ENCODE measurements around the gene NOB1.
"Not testable (repeated sequence)": the region's sequence is repeated elsewhere in the genome, so short reads cannot be mapped to it uniquely, and the experiment has no call there.

NOB1 gene

DNA sequence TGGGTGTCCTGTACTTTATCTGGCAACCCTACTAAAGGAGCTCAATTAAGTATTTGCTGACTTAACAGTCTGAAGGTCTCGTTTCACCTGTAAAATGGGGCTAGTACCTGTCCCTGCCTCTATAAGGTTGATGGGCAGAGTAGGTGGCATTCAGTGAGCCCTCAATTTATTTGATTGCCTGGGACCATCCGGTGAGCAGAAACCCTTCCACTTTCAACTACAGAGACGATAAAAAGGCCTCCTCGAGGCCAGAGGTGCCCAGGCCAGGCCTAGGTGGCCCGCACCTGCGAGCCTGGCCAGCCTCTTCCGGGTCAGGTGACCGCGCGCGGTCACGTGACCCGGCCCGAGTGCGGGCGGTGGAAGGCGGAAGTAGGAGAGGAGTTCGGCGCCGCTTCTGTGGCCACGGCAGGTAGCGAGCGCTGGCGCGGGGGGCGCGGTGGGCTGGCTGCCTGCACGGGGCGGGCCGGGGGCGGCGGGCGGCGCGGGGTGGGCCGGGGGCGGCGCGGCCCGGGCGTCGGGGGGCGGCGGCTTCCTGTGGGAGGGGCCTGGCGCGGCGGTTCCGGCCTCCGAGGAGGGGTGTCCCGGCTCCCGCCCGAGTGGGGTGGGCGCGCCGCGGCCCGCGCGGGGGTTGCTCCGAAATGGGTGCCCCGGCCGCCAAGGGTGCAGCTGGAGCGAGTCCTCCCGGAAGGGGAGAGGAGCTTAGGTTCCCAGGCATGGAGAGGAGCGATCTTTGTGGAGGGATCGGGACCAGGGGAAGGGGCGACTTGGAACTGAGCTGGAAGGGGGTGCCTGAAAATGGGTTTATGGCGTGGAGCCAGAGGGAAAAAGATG lies 7.5 kb upstream of the NOB1 start, which contains the start of gene WWP2:
TSS of gene WWP2 (plus strand) at position 350 of the 831 bp plus-strand sequence. CDS start 24,679 bp downstream, outside the sequence.
- peak; percentile 41 to 69 for DNase-seq (ENCODE audit: low read depth in 2 of 2, low spot score in 1 of 2)

DNA sequence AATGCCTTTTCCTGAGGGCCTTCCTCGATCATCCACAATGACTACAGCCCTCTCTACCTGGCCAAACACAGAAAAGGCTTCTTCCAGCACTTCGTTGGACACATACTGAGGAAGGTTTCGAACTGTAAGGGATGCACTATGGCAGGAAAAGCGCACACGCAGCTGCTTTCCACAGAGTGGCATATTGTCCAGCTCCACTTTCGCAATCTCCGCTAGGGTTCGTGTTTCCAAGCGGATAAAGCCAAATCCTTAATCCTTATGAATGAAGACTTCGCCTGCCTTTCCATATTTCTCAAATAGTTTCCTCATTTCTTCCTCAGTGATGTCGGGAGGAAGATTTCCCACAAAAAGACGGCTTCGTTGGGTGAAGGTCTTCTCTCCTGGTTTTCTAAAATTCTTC lies 2.6 kb upstream of the NOB1 start:
- DNase-seq (ENCODE audit: low read depth in 2 of 2, low spot score in 1 of 2) = not testable (repeated sequence)

DNA sequence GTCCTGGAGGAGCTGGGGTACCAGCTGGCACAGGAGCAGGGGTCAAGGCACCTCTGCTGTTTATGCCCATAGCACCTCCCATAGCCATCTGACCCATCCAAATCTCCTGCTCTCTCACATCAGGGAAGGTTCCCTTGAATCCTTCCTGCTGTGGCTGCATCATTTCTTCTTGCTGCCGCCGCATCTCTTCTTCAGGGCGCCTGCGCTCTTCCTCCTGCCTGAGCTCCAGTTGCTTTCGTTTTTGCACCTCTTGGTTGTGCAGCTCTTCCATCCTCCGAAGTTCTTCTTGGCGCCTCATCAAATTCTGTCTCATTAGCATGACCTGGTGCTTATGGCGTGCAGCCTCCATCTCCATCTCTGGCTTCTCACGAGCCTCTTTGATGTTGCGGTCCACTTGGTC lies 2.0 kb upstream of the NOB1 start:
- no peak for DNase-seq (ENCODE audit: low read depth in 2 of 2, low spot score in 1 of 2)

DNA sequence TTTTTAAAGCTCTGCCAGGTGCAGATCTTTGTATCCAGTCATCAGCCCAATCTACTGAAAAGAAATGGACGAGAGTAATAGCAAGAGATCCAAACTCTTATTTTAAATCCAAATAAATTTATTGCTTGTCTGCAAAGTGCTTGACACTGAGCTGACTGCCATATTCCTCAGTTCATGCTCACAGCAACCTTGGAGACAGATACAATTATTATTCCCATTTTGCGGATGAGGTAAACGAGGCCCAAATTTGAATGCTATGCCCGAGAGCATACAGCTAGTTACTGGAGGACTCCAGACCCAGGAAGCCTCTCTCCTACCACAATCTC lies 620 bp downstream of the NOB1 start:
- no peak for DNase-seq (ENCODE audit: low read depth in 2 of 2, low spot score in 1 of 2)

DNA sequence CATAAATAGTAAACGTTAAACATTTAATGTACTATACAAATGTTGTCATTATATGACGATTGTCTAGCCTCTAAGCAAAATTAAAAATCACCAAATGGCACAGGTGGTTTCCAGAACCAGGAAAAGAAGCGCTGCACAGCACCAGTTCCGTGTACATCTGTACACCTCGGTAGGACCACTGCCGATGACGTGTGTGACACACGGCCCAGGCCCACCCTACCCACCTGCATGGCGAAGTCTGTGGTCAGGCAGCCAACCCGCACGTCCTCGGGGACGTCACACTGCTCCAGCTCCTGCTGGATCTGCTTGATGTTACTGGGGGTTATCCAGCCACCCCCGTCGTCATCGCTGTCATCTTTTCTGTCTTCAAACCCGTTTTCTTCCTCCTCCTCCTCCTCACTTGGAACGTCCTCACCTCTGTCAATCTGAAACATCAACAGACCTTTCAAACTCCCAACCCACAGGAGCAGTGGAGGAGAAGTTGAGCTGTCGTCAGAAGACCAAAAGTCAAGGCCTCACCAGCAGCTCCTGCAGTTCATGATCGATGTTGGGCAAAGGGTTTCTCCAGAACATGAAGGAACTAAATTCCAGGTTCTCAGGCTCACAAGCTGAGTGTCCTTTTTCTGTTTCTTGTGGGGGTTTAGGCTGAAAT lies 5.9 kb downstream of the NOB1 start:
- no peak for DNase-seq (ENCODE audit: low read depth in 2 of 2, low spot score in 1 of 2)

DNA sequence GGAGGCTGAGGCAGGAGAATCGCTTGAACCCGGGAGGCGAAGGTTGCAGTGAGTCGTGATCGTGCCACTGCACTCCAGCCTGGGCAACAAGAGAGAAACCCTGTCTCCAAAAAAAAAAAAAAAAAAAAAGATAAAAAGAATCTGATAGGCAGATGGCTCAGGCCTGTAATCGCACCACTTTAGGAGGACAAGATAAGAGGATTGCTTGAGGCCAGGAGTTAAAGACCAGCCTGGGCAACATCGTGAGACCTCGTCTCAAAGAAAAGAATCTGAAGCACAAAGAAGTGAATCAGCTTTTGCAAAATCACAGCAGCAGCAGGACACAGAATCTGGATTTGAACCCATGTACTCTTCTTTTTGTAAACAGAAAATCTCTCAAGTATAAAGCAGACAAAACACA lies 7.6 kb downstream of the NOB1 start:
- DNase-seq (ENCODE audit: low read depth in 2 of 2, low spot score in 1 of 2) = no peak

DNA sequence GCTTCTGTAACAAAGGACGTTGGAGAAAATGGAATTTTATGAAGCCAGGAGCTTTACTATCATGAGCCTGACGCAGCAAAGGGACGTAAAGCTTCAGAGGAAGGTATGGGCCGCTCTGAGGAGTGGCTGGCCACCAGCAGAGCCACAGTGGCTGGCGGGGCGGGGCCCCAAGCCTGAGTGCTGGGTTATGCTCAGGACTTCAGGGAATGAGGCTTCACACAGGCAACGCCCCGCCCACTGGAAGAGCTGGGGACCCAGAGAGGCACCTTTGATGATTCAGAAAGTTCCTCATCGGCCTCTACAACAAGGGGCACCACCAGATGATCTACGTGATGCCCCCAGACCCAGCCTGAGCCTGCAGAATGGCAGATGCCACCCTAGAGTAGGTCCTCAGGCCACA lies 8.8 kb downstream of the NOB1 start:
- no peak for DNase-seq (ENCODE audit: low read depth in 2 of 2, low spot score in 1 of 2)

DNA sequence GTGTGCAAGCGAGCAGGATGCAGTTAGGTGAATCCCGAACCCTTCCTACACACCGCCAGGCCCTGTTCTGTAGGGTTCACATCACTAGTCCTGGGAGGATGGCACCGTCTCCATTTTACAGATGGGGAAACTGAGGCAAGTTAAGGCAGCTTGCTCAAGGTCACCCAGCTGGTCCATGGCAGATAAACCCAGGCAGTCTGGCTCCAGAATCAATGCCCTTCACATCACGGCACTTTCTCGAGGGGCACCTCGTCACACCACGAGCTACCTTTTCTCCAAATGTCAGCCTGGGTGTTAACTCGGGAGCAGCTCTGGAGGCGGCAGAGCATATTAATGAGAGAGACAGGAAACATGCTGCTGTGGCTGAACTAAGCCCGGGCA lies 9.5 kb downstream of the NOB1 start:
- DNase-seq (ENCODE audit: low read depth in 2 of 2, low spot score in 1 of 2) = no peak

DNA sequence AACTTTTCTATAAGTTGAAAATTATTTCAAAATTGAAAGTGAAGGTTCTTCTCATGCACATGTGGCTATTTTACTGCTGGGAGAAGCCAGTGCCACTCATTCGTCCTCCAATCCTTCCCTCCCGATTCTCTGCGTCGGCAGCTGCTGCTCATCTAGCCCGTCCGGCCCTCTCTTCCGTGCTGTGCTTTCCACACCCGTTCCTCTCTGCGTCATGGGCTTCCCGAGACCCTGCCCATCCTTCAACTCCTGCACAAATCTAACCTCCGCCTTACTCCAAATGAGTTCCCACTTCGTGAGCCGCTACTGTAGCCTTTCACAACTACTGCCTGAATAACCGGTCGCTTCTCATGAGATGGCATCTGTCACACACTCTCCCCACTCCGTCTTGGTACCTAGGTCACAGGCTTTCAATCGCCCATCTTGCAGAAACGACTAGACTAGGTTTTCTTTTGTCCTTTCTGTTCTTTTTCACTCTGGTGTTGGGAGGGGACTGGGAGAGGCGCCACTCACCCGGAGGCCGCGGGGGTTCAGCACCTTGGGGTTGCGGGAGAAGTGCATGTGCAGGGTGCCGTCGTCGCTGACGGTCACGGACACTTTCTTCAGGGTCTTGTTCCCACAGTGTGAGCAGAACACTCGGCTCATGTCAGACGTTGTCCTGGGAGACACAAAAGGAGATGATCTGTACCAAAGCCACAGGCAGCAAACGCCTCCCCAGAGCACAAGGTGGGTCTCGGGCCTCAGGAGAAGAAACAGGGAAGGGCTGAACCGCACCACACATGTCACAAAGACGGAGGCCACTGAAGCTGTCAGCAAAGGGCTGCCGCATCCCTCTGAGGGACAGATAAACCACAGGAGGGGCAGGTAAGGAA lies 10.1 kb downstream of the NOB1 start:
- DNase-seq (ENCODE audit: low read depth in 2 of 2, low spot score in 1 of 2) = no peak

DNA sequence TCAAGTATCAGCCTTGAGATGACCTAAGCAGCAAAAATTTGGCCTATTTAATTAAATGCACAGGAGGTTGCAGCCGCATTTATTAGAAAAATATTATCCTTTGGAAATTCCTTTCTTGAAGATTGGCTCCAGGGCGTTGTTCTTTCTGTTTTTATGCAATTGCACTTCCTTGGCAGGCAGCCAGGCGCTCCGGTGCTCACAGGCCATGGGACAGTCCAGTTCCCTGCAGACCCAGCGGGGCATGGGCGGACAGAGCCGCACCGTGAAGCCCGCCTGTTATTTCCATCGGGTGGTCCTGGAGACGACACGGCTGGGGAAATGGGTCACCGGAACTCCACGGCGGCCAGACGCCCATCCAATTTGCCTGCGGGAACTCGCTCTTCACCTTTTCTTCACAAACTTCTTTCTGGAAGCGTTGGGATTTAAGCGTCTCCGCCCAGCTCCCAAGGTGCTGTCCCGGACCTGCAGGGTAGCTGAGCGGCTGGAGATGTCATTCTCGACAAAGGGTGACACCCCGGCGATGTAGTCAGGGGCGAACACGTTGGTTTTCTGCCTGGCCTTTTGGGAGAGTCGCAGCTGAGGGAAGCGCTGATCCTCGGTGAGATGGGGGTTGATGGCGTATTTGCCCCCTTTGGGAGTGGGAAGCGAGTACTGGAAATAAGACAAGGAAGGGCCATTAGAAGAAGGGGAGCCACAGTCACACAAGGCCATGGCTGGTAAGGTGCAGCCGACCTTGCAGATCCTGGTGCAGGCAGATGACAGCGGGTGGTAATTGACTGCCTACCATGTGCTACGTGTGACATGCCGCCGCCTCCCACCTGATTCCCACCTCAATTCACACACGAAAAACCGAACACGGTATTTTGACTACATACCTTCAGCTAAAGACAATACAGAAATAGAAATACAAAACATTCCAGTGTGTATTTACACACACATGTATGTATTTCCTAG lies 12.5 kb downstream of the NOB1 start:
- no peak for DNase-seq (ENCODE audit: low read depth in 2 of 2, low spot score in 1 of 2)

DNA sequence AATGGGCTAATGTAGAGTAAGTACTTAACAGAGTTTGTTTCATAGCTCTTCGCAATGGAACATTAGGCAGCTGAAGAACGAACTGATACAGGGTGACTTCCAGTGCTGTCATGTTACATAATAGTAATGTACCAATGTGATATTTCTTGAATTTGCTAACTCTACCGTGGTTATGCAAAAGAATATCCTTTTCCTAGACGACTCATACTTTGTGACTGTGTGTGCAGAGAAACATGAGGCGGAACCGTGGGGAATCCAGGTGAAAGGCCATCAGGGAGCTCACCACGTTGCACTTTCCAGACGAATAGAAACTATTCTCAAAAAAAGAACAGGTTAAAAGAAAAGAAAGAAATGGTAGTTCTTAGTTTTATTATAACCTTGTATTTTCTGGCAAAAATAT lies 13.2 kb downstream of the NOB1 start:
- DNase-seq (ENCODE audit: low read depth in 2 of 2, low spot score in 1 of 2) = no peak

DNA sequence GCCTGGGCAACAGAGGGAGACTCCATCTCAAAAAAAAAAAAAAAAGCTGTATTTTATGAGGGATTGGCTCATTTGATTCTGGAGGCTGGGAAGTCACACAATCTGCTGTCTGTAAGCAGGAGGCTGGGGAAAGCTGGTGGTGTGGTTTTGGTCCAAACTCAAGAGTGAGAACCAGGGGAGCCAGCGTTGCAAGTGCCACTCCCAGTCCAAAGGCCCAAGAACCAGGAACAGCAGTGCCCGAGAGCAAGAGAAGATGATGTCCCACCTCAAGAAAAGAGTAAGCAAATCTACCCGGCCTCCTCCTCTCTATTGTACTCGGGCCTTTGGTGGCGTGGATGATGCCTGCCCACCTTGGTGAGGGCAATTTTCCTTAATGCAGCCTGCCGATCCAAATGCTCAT lies 22.6 kb downstream of the NOB1 start:
- DNase-seq (ENCODE audit: low read depth in 2 of 2, low spot score in 1 of 2) = no peak

DNA sequence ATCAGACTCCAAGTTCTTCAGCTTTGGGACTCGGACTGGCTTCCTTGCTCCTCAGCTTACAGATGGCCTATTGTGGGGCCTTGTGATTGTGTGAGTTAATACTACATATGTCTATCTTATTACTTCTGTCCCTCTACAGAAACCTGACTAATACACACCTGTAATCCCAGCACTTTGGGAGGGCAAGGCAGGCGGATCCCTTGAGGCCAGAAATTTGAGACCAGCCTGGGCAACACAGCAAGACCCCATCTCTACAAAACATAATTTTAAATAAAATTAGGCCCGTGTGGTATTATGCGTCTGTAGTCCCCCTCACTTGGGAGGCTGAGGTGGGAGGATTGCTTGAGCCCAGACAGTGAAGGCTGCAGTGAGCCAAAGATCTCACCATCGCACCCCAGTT lies 23.4 kb downstream of the NOB1 start:
- DNase-seq (ENCODE audit: low read depth in 2 of 2, low spot score in 1 of 2) = not testable (repeated sequence)

DNA sequence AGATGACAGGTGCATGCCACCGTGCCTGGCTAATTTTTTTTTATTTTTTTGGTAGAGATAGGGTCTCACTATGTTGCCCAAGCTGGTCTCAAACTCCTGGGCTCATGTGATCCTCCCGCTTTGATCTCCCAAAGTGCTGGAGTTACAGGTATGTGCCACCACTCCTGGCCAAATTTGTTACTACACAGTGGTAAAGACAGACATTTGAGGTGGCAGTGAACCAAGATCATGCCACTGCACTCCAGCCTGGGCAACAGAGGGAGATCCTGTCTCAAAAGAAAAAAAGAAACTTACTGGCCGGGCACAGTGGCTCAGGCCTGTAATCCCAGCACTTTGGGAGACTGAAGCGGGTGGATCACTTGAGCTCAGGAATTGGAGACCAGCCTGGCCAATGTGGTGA lies 25.7 kb downstream of the NOB1 start:
- DNase-seq (ENCODE audit: low read depth in 2 of 2, low spot score in 1 of 2) = not testable (repeated sequence)

DNA sequence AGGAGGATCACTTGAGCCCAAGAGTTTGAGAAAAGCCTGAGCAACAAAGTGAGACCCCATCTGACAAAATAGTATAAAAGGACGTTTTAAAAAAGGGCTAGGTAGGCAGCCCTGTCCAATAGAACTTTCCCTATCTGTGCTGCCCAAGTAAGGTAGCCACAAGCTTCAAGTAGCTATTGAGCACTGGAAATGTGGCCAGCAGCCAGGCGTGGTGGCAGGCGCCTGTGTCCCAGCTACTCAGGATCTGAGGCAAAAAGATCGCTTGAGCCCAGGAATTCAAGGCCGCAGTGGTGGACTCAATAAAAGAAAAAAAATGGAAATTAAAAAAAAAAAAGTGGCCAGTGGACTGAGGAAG lies 26.8 kb downstream of the NOB1 start:
- no peak for DNase-seq (ENCODE audit: low read depth in 2 of 2, low spot score in 1 of 2)

DNA sequence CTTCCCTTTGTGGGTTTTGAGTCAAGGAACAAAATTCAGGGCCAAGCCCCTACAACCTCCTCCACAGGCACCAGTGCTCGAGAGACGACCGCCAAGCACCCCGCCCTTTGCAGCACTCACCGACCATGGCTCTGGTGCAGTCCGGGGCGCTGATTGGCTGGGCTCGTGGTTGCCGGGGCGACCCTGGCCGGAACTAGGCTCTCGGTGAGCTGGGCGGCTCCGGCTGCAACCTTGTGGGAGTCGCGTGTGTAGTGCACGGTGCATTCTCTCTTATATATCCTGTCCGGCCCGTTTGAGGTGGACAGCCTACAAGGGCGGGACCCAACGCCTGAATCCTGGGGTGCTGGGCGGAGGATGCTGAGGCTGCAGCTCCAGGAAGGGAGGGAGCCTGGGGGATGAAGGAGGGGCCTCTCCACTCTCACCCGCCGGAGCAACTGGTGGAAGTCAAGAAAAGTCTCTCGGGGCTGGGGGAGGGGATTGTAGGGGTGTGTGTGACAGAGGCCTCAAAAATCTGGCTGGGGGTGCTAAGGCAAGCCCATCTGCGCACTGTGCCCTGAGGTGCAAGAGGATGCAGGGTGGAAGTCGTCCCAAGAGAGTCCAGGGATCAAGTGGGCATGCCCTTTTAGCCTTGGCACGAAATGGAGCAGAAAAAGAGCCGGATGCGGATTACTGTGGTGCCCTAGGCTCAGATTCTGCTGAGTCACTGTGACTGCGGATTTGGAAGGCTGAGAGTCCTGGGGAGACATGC lies 28.2 kb downstream of the NOB1 start, which contains the start of gene NQO1:
TSS of gene NQO1 (minus strand) at position 248 of the 748 bp plus-strand sequence. CDS start at position 127, 121 bp downstream.
- peak; percentile 63 to 72 for DNase-seq (ENCODE audit: low read depth in 2 of 2, low spot score in 1 of 2)

DNA sequence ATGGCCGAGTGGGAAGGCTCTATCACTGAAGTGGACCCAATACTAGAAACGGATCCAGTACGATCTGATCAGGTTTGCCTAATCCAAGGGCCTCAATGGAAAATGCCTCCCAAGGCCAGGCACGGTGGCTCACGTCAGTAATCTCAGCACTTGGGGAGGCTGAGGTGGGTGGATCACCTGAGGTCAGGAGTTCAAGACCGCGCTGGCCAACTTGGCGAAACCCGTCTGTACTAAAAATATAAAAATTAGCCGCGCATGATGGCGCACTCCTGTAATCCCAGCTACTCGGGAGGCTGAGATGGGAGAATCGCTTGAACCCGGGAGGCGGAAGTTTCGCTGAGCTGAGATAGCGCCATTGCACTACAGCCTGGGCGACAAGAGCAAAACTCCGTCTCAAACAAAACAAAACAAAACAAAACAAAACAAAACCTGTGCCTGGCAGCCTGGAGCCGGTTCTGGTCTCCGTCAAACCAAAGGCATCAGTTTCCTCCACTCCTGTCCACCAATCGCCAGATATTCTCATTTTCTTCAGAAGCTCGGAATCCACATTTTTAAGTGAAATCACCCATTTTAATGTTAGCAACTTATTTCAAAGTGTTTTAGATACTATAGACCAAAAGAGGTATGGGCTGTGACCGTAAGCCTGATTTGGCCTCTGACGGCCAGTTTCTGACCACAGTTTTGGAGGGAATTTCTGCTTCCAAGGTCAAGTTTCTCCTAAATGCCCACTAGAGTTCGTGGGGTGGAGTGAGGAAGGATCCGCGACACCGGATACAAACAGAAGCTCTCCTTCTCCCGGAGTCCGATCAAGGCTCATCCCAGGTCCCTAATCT lies 29.0 kb downstream of the NOB1 start:
- no peak for DNase-seq (ENCODE audit: low read depth in 2 of 2, low spot score in 1 of 2)

DNA sequence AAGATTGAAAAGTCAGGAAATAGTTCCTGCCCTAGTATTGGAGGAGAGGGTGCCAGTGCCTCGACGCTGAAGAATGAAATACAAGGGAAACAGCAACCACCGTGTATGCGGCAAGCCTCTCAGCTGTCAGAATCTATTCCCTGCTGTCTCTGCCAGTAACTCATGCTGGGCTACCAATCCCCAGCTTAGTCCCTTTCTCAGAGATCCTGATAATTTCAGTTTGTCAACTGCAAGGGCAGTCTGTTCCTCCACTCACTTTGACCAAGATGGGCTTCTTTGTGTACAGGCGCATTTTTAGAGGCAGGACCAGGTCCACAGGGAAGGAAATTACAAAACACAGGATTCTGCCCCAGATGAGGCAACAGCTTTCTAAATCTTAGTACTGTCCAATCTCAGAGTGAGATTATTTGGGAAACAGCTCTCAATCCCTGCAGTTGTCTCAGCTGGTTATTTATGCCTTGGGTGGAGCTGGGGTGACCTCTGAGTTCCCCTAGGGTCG lies 29.7 kb downstream of the NOB1 start:
- no peak for DNase-seq (ENCODE audit: low read depth in 2 of 2, low spot score in 1 of 2)

DNA sequence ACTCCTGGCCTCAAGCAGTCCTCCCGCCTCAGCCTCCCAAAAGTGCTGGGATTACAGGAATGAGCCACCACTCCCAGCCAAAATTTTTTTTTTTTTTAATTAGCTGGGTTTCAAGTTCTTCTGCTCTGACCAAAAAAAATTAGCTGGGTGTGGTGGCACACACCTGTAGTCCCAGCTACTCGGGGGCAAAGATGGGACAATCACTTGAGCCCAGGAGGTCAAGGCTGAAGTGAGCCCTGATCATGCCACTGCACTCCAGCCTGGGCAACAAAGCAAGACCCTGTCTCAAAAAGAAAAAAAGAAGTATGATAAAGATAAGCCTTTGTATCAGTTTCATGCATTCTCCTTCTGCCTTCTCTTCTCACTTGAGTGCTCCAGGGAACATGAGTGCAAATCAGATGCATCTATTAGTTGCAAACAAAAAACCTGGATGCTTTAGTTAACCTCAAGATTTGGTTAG lies 30.3 kb downstream of the NOB1 start:
- no peak for DNase-seq (ENCODE audit: low read depth in 2 of 2, low spot score in 1 of 2)
